Progenitor cell of endocrine pancreas (in vitro differentiated cells): ENCODE data around the gene SGCD. TPM values are rescaled to one million over a fixed set of nuclear protein-coding genes. Genes with fewer than 3 reads are reported as not detected.

Experiments used
- DNase-seq: peaks from one replicate; pipeline ENCODE4 v3.0.0; 2021; ENCODE audit warnings: low spot score; ENCODE audit not compliant: unreplicated experiment
- H3K27ac Mint-ChIP-seq: 2 replicates; pipeline ENCODE4 v1.8.0; 2021; ENCODE audit warnings: mild to moderate bottlenecking, moderate library complexity, mixed read lengths
- H3K27me3 Mint-ChIP-seq: 2 replicates; pipeline ENCODE4 v1.8.0; 2021; ENCODE audit warnings: mixed read lengths
- H3K36me3 Mint-ChIP-seq: 2 replicates; pipeline ENCODE4 v1.8.0; 2022; ENCODE audit warnings: mixed read lengths; ENCODE audit not compliant: insufficient read depth
- H3K4me1 Mint-ChIP-seq: 2 replicates; pipeline ENCODE4 v1.8.0; 2021; ENCODE audit warnings: low read depth, mixed read lengths
- H3K4me3 Mint-ChIP-seq: 2 replicates; pipeline ENCODE4 v1.8.0; 2021; ENCODE audit warnings: low read depth, mild to moderate bottlenecking, moderate library complexity, mixed read lengths
- H3K9me3 Mint-ChIP-seq: 2 replicates; pipeline ENCODE4 v1.8.0; 2021; ENCODE audit warnings: low read depth, mixed read lengths
- total RNA-seq: library from RNA; stranded (reverse); gene quantifications from 2 replicates; pipeline ENCODE4 v1.2.1, GENCODE V29; 2021
- TF ChIP-seq, protein P1 (sequence below): fragments of 200-600 bp; sonication (generic); IDR thresholded peaks from one replicate; pipeline ENCODE4 v1.5.0; 2021; ENCODE audit warnings: antibody characterized with exemption, mild to moderate bottlenecking; ENCODE audit not compliant: unreplicated experiment

Gene SGCD
- total RNA-seq, 1 donor from 2014 or later: 5.9 TPM

DNA sequence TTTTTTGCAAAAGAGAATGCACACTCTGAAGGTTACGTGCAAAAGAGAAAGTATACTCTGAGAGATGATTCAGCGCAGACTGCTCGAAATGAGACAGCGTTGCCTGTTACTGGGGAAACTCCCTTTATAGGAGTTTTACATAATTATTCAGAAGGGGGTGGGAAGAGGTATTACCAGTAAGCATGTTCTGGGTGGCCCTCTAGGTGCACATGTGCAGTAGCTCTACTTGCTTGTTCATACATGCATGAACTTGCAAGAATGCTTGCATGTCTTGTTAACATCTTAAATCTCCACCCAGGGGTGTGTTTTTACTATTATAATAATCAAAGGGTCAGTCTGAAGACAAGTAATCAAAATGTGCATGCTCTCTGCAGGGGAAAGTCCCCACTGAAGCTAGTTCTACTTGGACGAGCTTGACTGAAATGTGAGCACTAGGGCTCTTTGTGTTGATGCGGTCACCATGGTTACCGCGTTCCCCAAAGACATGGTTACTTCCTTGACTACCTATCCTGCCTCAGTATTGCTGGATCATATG is 75.5 kb downstream of the SGCD start:
- Mint-ChIP-seq H3K4me1 (peaks cover 3% of the 10 kb centered on the region), H3K36me3 (no peaks in the 10 kb centered on the region), H3K27me3 (no peaks in the 10 kb centered on the region), H3K4me3 (no peak overlapping the region), H3K27ac (no peak overlapping the region), H3K9me3 (peaks cover 12% of the 10 kb centered on the region)
- TF ChIP-seq, protein P1, sequence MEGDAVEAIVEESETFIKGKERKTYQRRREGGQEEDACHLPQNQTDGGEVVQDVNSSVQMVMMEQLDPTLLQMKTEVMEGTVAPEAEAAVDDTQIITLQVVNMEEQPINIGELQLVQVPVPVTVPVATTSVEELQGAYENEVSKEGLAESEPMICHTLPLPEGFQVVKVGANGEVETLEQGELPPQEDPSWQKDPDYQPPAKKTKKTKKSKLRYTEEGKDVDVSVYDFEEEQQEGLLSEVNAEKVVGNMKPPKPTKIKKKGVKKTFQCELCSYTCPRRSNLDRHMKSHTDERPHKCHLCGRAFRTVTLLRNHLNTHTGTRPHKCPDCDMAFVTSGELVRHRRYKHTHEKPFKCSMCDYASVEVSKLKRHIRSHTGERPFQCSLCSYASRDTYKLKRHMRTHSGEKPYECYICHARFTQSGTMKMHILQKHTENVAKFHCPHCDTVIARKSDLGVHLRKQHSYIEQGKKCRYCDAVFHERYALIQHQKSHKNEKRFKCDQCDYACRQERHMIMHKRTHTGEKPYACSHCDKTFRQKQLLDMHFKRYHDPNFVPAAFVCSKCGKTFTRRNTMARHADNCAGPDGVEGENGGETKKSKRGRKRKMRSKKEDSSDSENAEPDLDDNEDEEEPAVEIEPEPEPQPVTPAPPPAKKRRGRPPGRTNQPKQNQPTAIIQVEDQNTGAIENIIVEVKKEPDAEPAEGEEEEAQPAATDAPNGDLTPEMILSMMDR: no peak
- no peak for DNase-seq

DNA sequence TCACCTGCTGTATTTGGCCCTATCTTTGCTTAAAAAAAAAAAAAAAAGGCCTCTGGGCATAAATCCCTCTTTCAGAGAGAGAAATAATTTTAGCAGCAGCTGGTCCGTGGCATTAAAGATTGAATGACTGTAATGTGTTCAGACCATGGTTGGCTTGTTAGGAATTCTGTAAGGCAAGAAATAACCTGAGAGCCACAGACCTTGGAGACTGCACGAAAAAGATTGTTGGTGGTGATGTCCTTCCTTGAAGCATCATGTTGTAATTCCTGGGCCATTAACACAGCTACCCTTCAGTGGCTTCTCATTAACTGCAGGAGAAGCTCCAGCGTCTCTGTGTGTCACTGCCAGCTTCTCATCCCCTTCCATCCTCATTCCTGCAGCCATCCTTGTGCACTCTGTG is 79.0 kb downstream of the SGCD start:
- DNase-seq: no peak
- TF ChIP-seq, protein P1: no peak
- Mint-ChIP-seq H3K4me3 (no peak overlapping the region), H3K27me3 (peaks cover 3% of the 10 kb centered on the region), H3K36me3 (no peaks in the 10 kb centered on the region), H3K9me3 (no peaks in the 10 kb centered on the region), H3K27ac (no peak overlapping the region), H3K4me1 (no peaks in the 10 kb centered on the region)

DNA sequence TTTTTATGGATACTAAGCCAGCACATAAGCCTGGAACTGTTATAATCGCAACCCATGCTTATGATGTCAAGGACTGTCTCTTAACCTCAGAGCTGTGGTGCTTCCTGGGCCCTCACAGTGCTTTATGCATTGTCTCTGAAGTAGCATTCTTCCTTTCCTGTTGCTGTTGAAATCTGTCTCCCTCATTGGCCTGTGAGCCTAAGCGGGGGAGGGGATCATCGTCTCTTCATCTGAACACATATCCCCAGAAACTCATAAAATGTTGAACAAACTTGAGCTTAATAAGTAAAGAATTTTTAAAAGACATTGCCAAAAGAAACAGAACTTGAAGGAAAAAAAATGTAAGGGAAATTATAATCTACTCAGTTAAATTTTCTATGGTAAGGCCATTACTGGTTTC is 80.3 kb downstream of the SGCD start:
- no peak overlapping the region for H3K4me3 Mint-ChIP-seq
- no peaks in the 10 kb centered on the region for H3K36me3 Mint-ChIP-seq
- no peaks in the 10 kb centered on the region for H3K9me3 Mint-ChIP-seq
- H3K27ac Mint-ChIP-seq: no peak overlapping the region
- DNase-seq: no peak
- H3K27me3 Mint-ChIP-seq: peaks cover 3% of the 10 kb centered on the region
- TF ChIP-seq, protein P1: no peak
- H3K4me1 Mint-ChIP-seq: no peaks in the 10 kb centered on the region

DNA sequence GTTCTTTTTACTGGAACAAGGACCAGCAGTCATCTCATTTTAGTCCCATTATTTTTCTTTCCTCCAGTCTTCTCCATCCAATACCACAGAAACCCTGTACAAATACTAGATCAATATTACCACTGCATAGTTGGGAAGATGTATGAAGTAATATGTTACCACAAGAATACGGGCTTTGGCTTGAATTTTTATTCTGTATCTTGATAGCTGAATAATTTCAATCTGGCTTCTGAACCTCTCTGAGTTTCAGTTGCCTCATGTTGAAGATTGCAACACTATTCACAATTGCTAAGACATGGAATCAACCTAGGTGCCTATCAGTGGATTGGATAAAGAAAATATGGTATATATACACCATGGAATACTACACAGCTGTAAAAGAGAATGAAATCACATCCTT is 82.9 kb downstream of the SGCD start:
- H3K4me3 Mint-ChIP-seq: no peak overlapping the region
- no peaks in the 10 kb centered on the region for H3K4me1 Mint-ChIP-seq
- H3K27me3 Mint-ChIP-seq: peaks cover 3% of the 10 kb centered on the region
- TF ChIP-seq, protein P1: no peak
- no peak overlapping the region for H3K27ac Mint-ChIP-seq
- no peaks in the 10 kb centered on the region for H3K9me3 Mint-ChIP-seq
- no peak for DNase-seq
- no peaks in the 10 kb centered on the region for H3K36me3 Mint-ChIP-seq

DNA sequence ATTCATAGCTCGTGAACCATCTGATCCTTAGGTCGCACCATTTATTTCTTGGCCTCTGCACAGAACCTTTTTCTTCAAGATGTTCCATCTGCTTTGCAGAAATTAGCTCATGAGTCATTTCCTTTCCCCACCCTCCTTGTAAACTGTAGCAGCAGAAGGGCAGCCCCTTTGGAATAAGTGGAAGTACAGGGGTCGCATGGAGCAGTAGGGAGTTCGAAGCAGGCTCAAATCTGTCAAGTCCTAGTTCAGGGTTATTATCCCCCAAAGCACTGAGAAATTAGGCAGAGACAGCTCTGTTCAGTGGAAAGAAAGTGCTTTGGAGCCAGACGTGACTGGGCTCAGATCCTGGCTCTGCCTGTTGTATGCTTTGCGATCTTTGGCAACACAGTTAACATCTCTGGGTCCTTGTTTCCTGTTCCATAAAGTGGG is 84.2 kb downstream of the SGCD start:
- Mint-ChIP-seq H3K27me3 (peaks cover 3% of the 10 kb centered on the region), H3K36me3 (no peaks in the 10 kb centered on the region), H3K27ac (no peak overlapping the region), H3K9me3 (no peaks in the 10 kb centered on the region), H3K4me1 (no peaks in the 10 kb centered on the region), H3K4me3 (no peak overlapping the region)
- DNase-seq: no peak
- TF ChIP-seq, protein P1: no peak
